Measurements from ENCODE around the gene CHD5. TPM values are rescaled to one million over a fixed set of nuclear protein-coding genes. Genes with fewer than 3 reads are reported as not detected.

The CHD5 gene
- total RNA-seq, 1 donor from 2014 or later: 0.16 TPM

DNA sequence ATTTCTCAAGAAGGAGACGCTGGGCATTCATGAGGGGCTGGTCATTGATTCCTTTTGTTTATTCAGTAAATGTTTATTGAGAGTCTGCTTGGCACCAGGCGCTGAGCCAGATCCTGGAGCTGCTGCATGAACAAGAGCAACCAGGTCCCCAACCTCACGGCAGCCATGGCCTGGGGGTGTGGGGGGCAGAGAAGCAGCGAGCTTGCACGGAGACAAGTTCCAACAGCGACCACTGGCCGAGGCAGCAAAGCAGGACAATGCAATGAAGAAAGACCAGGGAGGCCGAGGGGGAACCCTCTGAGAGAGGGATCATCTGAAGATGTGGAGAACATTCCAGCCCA is 126.9 kb downstream of the CHD5 start:
- TF ChIP-seq, protein P1, sequence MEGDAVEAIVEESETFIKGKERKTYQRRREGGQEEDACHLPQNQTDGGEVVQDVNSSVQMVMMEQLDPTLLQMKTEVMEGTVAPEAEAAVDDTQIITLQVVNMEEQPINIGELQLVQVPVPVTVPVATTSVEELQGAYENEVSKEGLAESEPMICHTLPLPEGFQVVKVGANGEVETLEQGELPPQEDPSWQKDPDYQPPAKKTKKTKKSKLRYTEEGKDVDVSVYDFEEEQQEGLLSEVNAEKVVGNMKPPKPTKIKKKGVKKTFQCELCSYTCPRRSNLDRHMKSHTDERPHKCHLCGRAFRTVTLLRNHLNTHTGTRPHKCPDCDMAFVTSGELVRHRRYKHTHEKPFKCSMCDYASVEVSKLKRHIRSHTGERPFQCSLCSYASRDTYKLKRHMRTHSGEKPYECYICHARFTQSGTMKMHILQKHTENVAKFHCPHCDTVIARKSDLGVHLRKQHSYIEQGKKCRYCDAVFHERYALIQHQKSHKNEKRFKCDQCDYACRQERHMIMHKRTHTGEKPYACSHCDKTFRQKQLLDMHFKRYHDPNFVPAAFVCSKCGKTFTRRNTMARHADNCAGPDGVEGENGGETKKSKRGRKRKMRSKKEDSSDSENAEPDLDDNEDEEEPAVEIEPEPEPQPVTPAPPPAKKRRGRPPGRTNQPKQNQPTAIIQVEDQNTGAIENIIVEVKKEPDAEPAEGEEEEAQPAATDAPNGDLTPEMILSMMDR (conservative IDR thresholded peaks at IDR 0.05): no peak
- Mint-ChIP-seq H3K27me3 (ENCODE audit: low read depth) (peaks cover 2% of the 10 kb centered on the region), H3K27ac (ENCODE audit: unreplicated experiment) (peak overlapping the region; percentile 1), H3K4me1 (peaks cover 11% of the 10 kb centered on the region), H3K36me3 (ENCODE audit: low read depth) (no peaks in the 10 kb centered on the region), H3K9me3 (no peaks in the 10 kb centered on the region), H3K4me3 (no peak overlapping the region)
- no peak for DNase-seq (ENCODE audit: low read depth, low spot score)

DNA sequence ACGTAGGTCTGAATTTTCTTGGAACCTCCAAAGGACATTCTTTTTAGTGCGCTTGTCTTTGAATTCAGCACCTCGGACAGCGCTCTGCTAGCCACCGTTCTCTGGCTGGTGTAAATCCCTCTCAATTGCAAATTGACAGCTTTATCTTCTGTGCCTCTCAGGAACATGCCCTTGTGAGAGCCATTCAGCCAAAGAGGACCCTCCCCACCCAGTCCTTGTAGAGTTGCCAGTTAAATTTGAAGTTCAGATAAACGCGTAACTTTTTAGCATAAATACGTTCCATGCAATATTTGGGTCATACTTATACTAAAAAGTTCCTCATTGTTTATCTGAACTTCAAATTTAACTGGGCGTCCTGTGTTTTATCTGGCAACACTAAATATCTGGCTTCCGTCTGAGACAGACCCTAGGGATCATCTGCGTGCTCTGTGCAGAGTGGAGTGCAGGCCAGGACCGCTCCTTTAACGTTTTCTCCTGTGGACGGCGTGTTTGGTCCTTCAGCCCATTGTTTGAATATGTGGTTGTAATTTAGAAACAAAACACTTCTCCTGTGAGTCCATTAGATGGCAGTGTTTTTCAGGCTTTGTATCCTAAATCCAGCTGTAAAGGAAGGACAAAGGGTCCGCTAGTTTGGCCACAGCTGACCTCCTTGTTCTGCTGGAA is 127.4 kb downstream of the CHD5 start:
- H3K4me1 Mint-ChIP-seq: peaks cover 11% of the 10 kb centered on the region
- no peaks in the 10 kb centered on the region for H3K9me3 Mint-ChIP-seq
- no peaks in the 10 kb centered on the region for H3K36me3 Mint-ChIP-seq (ENCODE audit: low read depth)
- TF ChIP-seq, protein P1 (conservative IDR thresholded peaks at IDR 0.05): peak; percentile 78
- peaks cover 2% of the 10 kb centered on the region for H3K27me3 Mint-ChIP-seq (ENCODE audit: low read depth)
- no peak overlapping the region for H3K27ac Mint-ChIP-seq (ENCODE audit: unreplicated experiment)
- DNase-seq (ENCODE audit: low read depth, low spot score): peak; percentile 85
- H3K4me3 Mint-ChIP-seq: no peak overlapping the region

Other genes with a start within 250 kb of the CHD5 start
- gene NPHP4, start 187.9 kb downstream of the CHD5 start, total RNA-seq: 31.9 and 33.2 TPM in 2 replicates
- 8.3 and 9.0 TPM in 2 replicates for gene KCNAB2, start 134.4 kb downstream of the CHD5 start, total RNA-seq
- 479 and 516 TPM in 2 replicates for gene RPL22, start 19.3 kb upstream of the CHD5 start, total RNA-seq
- gene RNF207, start 25.8 kb upstream of the CHD5 start, total RNA-seq: 3.8 and 4.9 TPM in 2 replicates
- 85.4 and 92.8 TPM in 2 replicates for gene ICMT, start 55.6 kb upstream of the CHD5 start, total RNA-seq
- gene HES3, start 63.9 kb upstream of the CHD5 start, total RNA-seq: 23.6 and 25.2 TPM in 2 replicates
- gene GPR153, start 80.8 kb upstream of the CHD5 start, total RNA-seq: 28.1 and 28.7 TPM in 2 replicates
- 107 and 110 TPM in 2 replicates for gene ACOT7, start 213.4 kb upstream of the CHD5 start, total RNA-seq
- 0.07 TPM in 1 of 2 replicates, not detected in the other for gene HES2, start 239.6 kb upstream of the CHD5 start, total RNA-seq
- 1.7 and 4.3 TPM in 2 replicates for gene ESPN, start 244.5 kb upstream of the CHD5 start, total RNA-seq